ENCODE measurements around the gene GMPPB. TPM values are rescaled to one million over a fixed set of nuclear protein-coding genes. Genes with fewer than 3 reads are reported as not detected.

The GMPPB gene
- total and polyA plus RNA-seq, 9 of the 15 experiments (the other 6 are each of a cell fraction or from before 2014, with no cell fraction given): 0.53 to 17.4 (median 8.1) TPM

DNA sequence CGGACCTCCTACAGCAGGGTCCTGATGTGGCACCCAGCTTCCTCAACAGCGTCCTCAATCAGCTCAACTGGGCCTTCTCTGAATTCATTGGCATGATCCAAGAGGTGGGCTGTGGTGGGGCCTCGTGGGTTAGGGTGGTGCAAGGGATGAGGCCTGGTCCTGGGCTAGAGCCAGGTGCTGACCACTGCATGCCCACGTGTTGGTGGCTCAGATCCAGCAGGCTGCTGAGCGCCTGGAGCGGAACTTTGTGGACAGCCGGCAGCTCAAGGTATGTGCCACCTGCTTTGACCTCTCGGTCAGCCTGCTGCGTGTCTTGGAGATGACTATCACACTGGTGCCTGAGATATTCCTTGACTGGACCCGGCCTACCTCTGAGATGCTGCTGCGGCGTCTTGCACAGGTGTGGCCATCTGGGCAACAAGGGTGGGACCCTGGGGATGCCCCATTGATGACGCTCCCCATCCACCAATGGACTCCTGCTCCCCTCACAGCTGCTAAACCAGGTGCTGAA, 8.1 kb downstream of the GMPPB start:
- Histone ChIP-seq H3K4me3 (no peak overlapping the region), H3K4me2 (ENCODE audit: insufficient read depth, low read length) (no peak overlapping the region), H3K9me1 (ENCODE audit: control insufficient read depth, insufficient read depth, low read length) (no peaks in the 10 kb centered on the region), H2AFZ (ENCODE audit: low read depth, low read length) (no peak overlapping the region), H3K9ac (ENCODE audit: insufficient read depth in 1 of 2, low read depth in 2 of 2, low read length in 2 of 2) (no peak overlapping the region), H4K20me1 (replicated peaks; ENCODE audit: control insufficient read depth, insufficient read depth, low read length) (no peaks in the 10 kb centered on the region), H3K79me2 (ENCODE audit: control insufficient read depth, insufficient read depth, low read length) (no peaks in the 10 kb centered on the region), H3K27ac (ENCODE audit: extremely low read depth, low read depth, low read length) (no peak overlapping the region), H3K9me3 (replicated peaks; ENCODE audit: control insufficient read depth, insufficient read depth, low read depth, low read length) (no peaks in the 10 kb centered on the region), H3K4me1 (replicated peaks in 1 of 2; ENCODE audit: control insufficient read depth in 2 of 2, insufficient read depth in 2 of 2, low read length in 2 of 2) (peaks cover 0 to 9% of the 10 kb centered on the region in 2 experiments; a peak in 1 of 5 replicates), H3K27me3 (ENCODE audit: control insufficient read depth in 2 of 2, insufficient read depth in 2 of 2, low read length in 2 of 2) (no peaks in the 10 kb centered on the region), H3K36me3 (ENCODE audit: control insufficient read depth, insufficient read depth, low read length) (peaks cover 42% of the 10 kb centered on the region; the same call in 2 of the 3 replicates)
- TF ChIP-seq, protein P1, sequence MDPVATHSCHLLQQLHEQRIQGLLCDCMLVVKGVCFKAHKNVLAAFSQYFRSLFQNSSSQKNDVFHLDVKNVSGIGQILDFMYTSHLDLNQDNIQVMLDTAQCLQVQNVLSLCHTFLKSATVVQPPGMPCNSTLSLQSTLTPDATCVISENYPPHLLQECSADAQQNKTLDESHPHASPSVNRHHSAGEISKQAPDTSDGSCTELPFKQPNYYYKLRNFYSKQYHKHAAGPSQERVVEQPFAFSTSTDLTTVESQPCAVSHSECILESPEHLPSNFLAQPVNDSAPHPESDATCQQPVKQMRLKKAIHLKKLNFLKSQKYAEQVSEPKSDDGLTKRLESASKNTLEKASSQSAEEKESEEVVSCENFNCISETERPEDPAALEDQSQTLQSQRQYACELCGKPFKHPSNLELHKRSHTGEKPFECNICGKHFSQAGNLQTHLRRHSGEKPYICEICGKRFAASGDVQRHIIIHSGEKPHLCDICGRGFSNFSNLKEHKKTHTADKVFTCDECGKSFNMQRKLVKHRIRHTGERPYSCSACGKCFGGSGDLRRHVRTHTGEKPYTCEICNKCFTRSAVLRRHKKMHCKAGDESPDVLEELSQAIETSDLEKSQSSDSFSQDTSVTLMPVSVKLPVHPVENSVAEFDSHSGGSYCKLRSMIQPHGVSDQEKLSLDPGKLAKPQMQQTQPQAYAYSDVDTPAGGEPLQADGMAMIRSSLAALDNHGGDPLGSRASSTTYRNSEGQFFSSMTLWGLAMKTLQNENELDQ (CRISPR knock-in tag; IDR thresholded peaks at IDR 0.05; ENCODE audit: borderline replicate concordance): no peak
- TF ChIP-seq KAT8 (IDR thresholded peaks at IDR 0.05; ENCODE audit: low read depth) (no peak), SREBF2 (CRISPR knock-in tag; IDR thresholded peaks at IDR 0.05) (no peak), MCM2 (IDR thresholded peaks at IDR 0.05; ENCODE audit: low read depth) (no peak), CBFA2T2 (conservative IDR thresholded peaks at IDR 0.05) (no peak), LCOR (CRISPR knock-in tag; IDR thresholded peaks at IDR 0.05) (no peak), HDAC2 (IDR thresholded peaks at IDR 0.05) (no peak), FOXK2 (conservative IDR thresholded peaks at IDR 0.05 in 1 of 2, IDR thresholded peaks at IDR 0.05 in 1 of 2; ENCODE audit: low read depth in 2 of 2) (no peak)
- TF ChIP-seq, protein P2, sequence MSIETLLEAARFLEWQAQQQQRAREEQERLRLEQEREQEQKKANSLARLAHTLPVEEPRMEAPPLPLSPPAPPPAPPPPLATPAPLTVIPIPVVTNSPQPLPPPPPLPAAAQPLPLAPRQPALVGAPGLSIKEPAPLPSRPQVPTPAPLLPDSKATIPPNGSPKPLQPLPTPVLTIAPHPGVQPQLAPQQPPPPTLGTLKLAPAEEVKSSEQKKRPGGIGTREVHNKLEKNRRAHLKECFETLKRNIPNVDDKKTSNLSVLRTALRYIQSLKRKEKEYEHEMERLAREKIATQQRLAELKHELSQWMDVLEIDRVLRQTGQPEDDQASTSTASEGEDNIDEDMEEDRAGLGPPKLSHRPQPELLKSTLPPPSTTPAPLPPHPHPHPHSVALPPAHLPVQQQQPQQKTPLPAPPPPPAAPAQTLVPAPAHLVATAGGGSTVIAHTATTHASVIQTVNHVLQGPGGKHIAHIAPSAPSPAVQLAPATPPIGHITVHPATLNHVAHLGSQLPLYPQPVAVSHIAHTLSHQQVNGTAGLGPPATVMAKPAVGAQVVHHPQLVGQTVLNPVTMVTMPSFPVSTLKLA (conservative IDR thresholded peaks at IDR 0.05): no peak
- TF ChIP-seq, protein P3, sequence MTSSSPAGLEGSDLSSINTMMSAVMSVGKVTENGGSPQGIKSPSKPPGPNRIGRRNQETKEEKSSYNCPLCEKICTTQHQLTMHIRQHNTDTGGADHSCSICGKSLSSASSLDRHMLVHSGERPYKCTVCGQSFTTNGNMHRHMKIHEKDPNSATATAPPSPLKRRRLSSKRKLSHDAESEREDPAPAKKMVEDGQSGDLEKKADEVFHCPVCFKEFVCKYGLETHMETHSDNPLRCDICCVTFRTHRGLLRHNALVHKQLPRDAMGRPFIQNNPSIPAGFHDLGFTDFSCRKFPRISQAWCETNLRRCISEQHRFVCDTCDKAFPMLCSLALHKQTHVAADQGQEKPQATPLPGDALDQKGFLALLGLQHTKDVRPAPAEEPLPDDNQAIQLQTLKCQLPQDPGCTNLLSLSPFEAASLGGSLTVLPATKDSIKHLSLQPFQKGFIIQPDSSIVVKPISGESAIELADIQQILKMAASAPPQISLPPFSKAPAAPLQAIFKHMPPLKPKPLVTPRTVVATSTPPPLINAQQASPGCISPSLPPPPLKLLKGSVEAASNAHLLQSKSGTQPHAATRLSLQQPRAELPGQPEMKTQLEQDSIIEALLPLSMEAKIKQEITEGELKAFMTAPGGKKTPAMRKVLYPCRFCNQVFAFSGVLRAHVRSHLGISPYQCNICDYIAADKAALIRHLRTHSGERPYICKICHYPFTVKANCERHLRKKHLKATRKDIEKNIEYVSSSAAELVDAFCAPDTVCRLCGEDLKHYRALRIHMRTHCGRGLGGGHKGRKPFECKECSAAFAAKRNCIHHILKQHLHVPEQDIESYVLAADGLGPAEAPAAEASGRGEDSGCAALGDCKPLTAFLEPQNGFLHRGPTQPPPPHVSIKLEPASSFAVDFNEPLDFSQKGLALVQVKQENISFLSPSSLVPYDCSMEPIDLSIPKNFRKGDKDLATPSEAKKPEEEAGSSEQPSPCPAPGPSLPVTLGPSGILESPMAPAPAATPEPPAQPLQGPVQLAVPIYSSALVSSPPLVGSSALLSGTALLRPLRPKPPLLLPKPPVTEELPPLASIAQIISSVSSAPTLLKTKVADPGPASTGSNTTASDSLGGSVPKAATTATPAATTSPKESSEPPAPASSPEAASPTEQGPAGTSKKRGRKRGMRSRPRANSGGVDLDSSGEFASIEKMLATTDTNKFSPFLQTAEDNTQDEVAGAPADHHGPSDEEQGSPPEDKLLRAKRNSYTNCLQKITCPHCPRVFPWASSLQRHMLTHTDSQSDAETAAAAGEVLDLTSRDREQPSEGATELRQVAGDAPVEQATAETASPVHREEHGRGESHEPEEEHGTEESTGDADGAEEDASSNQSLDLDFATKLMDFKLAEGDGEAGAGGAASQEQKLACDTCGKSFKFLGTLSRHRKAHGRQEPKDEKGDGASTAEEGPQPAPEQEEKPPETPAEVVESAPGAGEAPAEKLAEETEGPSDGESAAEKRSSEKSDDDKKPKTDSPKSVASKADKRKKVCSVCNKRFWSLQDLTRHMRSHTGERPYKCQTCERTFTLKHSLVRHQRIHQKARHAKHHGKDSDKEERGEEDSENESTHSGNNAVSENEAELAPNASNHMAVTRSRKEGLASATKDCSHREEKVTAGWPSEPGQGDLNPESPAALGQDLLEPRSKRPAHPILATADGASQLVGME (CRISPR knock-in tag; IDR thresholded peaks at IDR 0.05): no peak
- intact Hi-C loops (cut with micrococcal nuclease): no loop called here
- FAIRE-seq (no peak), DNase-seq (ENCODE audit: extremely low read depth in 1 of 4, low spot score in 3 of 4) (no peak), ATAC-seq (no peak)
- ChIA-PET CTCF (ENCODE audit: low intra/inter-chr PET ratio) (no interaction called here), POLR2A (no interaction called here)
- in situ Hi-C loops (cut with MboI): no loop called here
- no TSS peak for BruUV-seq (replicated peaks)
- WGBS (ENCODE audit: insufficient coverage, low coverage, missing lambda C conversion rate): 87% methylated on average over 13 of the region's 13 CpGs

All from K562 (cell line).